Measurements from ENCODE around the gene FBP2.

- TF ChIP-seq CTCF (IDR thresholded peaks at IDR 0.05) (no peak), POLR2A (IDR thresholded peaks at IDR 0.05) (no peak)
Observed at GRCh38 chr9:94577036-94577435, 16.6 kb downstream of the FBP2 start.
